Fibroblast of lung (primary cell): ENCODE measurements around the gene MEMO1. TPM values are rescaled to one million over a fixed set of nuclear protein-coding genes. Genes with fewer than 3 reads are reported as not detected.

Experiments used
- DNase-seq, 2 donors: peaks; one replicate each; pipeline versions ENCODE4 v3.0.0 to v3.0.0-alpha.2; 2010; ENCODE audit warnings: low read depth in 2 of 2
- H2AFZ ChIP-seq: 2 replicates; pipeline ENCODE4 v1.5.1; 2012; ENCODE audit warnings: low read length, control low read depth, inconsistent platforms
- H3K27ac ChIP-seq: 2 replicates; pipeline ENCODE4 v1.5.1; 2011; ENCODE audit warnings: low read length, control low read depth; ENCODE audit not compliant: insufficient read depth
- H3K27me3 ChIP-seq: 2 replicates; pipeline ENCODE4 v1.5.1; 2011; ENCODE audit warnings: mild to moderate bottlenecking, low read length; ENCODE audit not compliant: control insufficient read depth, insufficient read depth
- H3K36me3 ChIP-seq: 2 replicates; pipeline ENCODE4 v1.5.1; 2011; ENCODE audit warnings: low read length; ENCODE audit not compliant: control insufficient read depth, insufficient read depth
- H3K4me1 ChIP-seq: 2 replicates; pipeline ENCODE4 v1.5.1; 2011; ENCODE audit warnings: low read length; ENCODE audit not compliant: control insufficient read depth, insufficient read depth; ENCODE audit errors: extremely low read depth
- H3K4me2 ChIP-seq: 2 replicates; pipeline ENCODE4 v1.5.1; 2011; ENCODE audit warnings: low read length, control low read depth; ENCODE audit not compliant: insufficient read depth; ENCODE audit errors: extremely low read depth
- H3K4me3 ChIP-seq, 4 experiments: fragments of 200-600 bp in 1 of 4; sonication (generic) in 1 of 4; replicated peaks in 1 of 4; 2 replicates each; pipeline ENCODE4 v1.5.1; 2011 to 2016; ENCODE audit warnings: low read length in 4 of 4, low read depth in 3 of 4, mild to moderate bottlenecking in 3 of 4, control low read depth in 2 of 4, inconsistent platforms in 1 of 4, mixed read lengths in 1 of 4; ENCODE audit not compliant: insufficient read depth in 1 of 4; ENCODE audit errors: control extremely low read depth in 1 of 4
- H3K79me2 ChIP-seq: 2 replicates; pipeline ENCODE4 v1.5.1; 2012; ENCODE audit warnings: mild to moderate bottlenecking, low read length, inconsistent platforms; ENCODE audit not compliant: control insufficient read depth, insufficient read depth
- H3K9ac ChIP-seq: 2 replicates; pipeline ENCODE4 v1.5.1; 2011; ENCODE audit warnings: mild to moderate bottlenecking, low read length, control low read depth; ENCODE audit not compliant: insufficient read depth
- H3K9me3 ChIP-seq: 2 replicates; pipeline ENCODE4 v1.5.1; 2012; ENCODE audit warnings: low read depth, low read length; ENCODE audit not compliant: control insufficient read depth, insufficient read depth
- H4K20me1 ChIP-seq: 2 replicates; pipeline ENCODE4 v1.5.1; 2011; ENCODE audit warnings: low read length; ENCODE audit not compliant: control insufficient read depth, insufficient read depth; ENCODE audit errors: extremely low read depth
- CTCF ChIP-seq, 2 donors: IDR thresholded peaks in 1 of 2; conservative IDR thresholded peaks in 1 of 2; 1 replicate in 1 of 2; 2 replicates in 1 of 2; pipeline ENCODE4 v1.5.1; 2011 to 2012; ENCODE audit warnings: low read length in 2 of 2, control low read depth in 1 of 2, inconsistent platforms in 1 of 2, low read depth in 1 of 2, mild to moderate bottlenecking in 1 of 2
- EZH2 ChIP-seq: IDR thresholded peaks from 2 replicates; pipeline ENCODE4 v1.5.1; 2012; ENCODE audit warnings: low read length, control low read depth, mild to moderate bottlenecking; ENCODE audit errors: missing control alignments
- polyA plus RNA-seq, 2 donors: library from polyadenylated mRNA; depleted of rRNA in 1 of 2; stranded (reverse) in 1 of 2; unstranded in 1 of 2; fragments of >200 nt; gene quantifications; 2 replicates each; pipeline ENCODE4 v1.2.1, GENCODE V29; 2011 to 2012; ENCODE audit warnings: missing spikeins in 1 of 2
- total RNA-seq: library from RNA; depleted of rRNA; stranded (reverse); fragments of >200 nt; gene quantifications from 2 replicates; pipeline ENCODE4 v1.2.1, GENCODE V29; 2014

MEMO1 gene
- total and polyA plus RNA-seq, 2 donors (not counting 1 experiment from before 2014, with no cell fraction given) = 34.0 to 64.2 TPM

- DNase-seq = no peak
- Histone ChIP-seq H3K9me3 (no peaks in the 10 kb centered on the region), H3K4me3 (no peak overlapping the region), H4K20me1 (no peaks in the 10 kb centered on the region), H3K27ac (no peak overlapping the region), H3K79me2 (peaks cover 83% of the 10 kb centered on the region), H3K36me3 (no peaks in the 10 kb centered on the region), H3K4me1 (peaks cover 2% of the 10 kb centered on the region), H3K9ac (no peak overlapping the region), H3K27me3 (no peaks in the 10 kb centered on the region), H3K4me2 (no peak overlapping the region), H2AFZ (no peak overlapping the region)
- TF ChIP-seq CTCF (conservative IDR thresholded peaks at IDR 0.05 in 1 of 2, IDR thresholded peaks at IDR 0.05 in 1 of 2; ENCODE audit: low read depth in 1 of 2, low read length in 2 of 2) (no peak), EZH2 (no peak)
Observed at GRCh38 chr2:32005371-32005976, 5.3 kb downstream of the MEMO1 start.

GRCh38 chr2:32003791-32004190 is 7.0 kb downstream of the MEMO1 start:
- no peak overlapping the region for H2AFZ ChIP-seq
- no peak overlapping the region for H3K4me3 ChIP-seq
- H4K20me1 ChIP-seq = peaks cover 2% of the 10 kb centered on the region
- no peak for DNase-seq
- H3K4me2 ChIP-seq = no peak overlapping the region
- peaks cover 86% of the 10 kb centered on the region for H3K79me2 ChIP-seq
- peaks cover 2% of the 10 kb centered on the region for H3K4me1 ChIP-seq
- no peak overlapping the region for H3K27ac ChIP-seq
- no peaks in the 10 kb centered on the region for H3K36me3 ChIP-seq
- no peak overlapping the region for H3K9ac ChIP-seq
- TF ChIP-seq CTCF (conservative IDR thresholded peaks at IDR 0.05 in 1 of 2, IDR thresholded peaks at IDR 0.05 in 1 of 2; ENCODE audit: low read depth in 1 of 2, low read length in 2 of 2) = no peak
- no peak for TF ChIP-seq EZH2
- H3K9me3 ChIP-seq = no peaks in the 10 kb centered on the region
- H3K27me3 ChIP-seq = no peaks in the 10 kb centered on the region

- TF ChIP-seq CTCF (conservative IDR thresholded peaks at IDR 0.05 in 1 of 2, IDR thresholded peaks at IDR 0.05 in 1 of 2; ENCODE audit: low read depth in 1 of 2, low read length in 2 of 2) = no peak
- TF ChIP-seq EZH2 = no peak
- Histone ChIP-seq H2AFZ (no peak overlapping the region), H4K20me1 (peaks cover 2% of the 10 kb centered on the region), H3K4me3 (no peak overlapping the region), H3K36me3 (no peaks in the 10 kb centered on the region), H3K79me2 (peaks cover 84% of the 10 kb centered on the region), H3K9me3 (no peaks in the 10 kb centered on the region), H3K27me3 (no peaks in the 10 kb centered on the region), H3K9ac (no peak overlapping the region), H3K4me2 (no peak overlapping the region), H3K4me1 (peaks cover 2% of the 10 kb centered on the region), H3K27ac (no peak overlapping the region)
- DNase-seq = no peak
Observed at GRCh38 chr2:32002406-32002805, 8.4 kb downstream of the MEMO1 start.
